Adipocyte (in vitro differentiated cells): ENCODE measurements around the gene CYTH3.
"Not testable (repeated sequence)": the region's sequence is repeated elsewhere in the genome, so short reads cannot be mapped to it uniquely, and the experiment has no call there.

Source experiments
- DNase-seq: peaks from one replicate; pipeline ENCODE4 v3.0.0-alpha.2; 2015; ENCODE audit warnings: low read depth
- H3K27me3 ChIP-seq: replicated peaks from 2 replicates; pipeline ENCODE4 v1.7.0; 2013; ENCODE audit warnings: mild to moderate bottlenecking, low read length, moderate library complexity; ENCODE audit not compliant: control insufficient read depth, insufficient read depth
- H3K36me3 ChIP-seq: 2 replicates; pipeline ENCODE4 v1.7.0; 2013; ENCODE audit warnings: low read length, mild to moderate bottlenecking, moderate library complexity; ENCODE audit not compliant: control insufficient read depth, insufficient read depth, severe bottlenecking
- H3K4me1 ChIP-seq: 2 replicates; pipeline ENCODE4 v1.7.0; 2013; ENCODE audit warnings: mild to moderate bottlenecking, low read length, moderate library complexity; ENCODE audit not compliant: control insufficient read depth, insufficient read depth
- H3K4me3 ChIP-seq: 2 replicates; pipeline ENCODE4 v1.7.0; 2013; ENCODE audit warnings: mild to moderate bottlenecking, low read length, moderate library complexity
- H3K9ac ChIP-seq: 2 replicates; pipeline ENCODE4 v1.7.0; 2013; ENCODE audit warnings: mild to moderate bottlenecking, low read length, moderate library complexity
- H3K9me3 ChIP-seq: 2 replicates; pipeline ENCODE4 v1.7.0; 2013; ENCODE audit warnings: mild to moderate bottlenecking, low read length, moderate library complexity; ENCODE audit not compliant: control insufficient read depth

CYTH3 gene

GRCh38 chr7:6151994-6152735, 120.3 kb downstream of the CYTH3 start:
- DNase-seq, result no peak
- Histone ChIP-seq H3K9me3 (no peaks in the 10 kb centered on the region), H3K36me3 (peaks cover 87% of the 10 kb centered on the region), H3K9ac (no peak overlapping the region), H3K4me1 (no peaks in the 10 kb centered on the region), H3K4me3 (no peak overlapping the region), H3K27me3 (no peaks in the 10 kb centered on the region)

- not testable (repeated sequence) for DNase-seq, H3K4me3 ChIP-seq, H3K27me3 ChIP-seq, H3K4me1 ChIP-seq, H3K9me3 ChIP-seq, H3K9ac ChIP-seq
- peaks cover 87% of the 10 kb centered on the region for H3K36me3 ChIP-seq
Measured at GRCh38 chr7:6151527-6151926, 120.9 kb downstream of the CYTH3 start.

GRCh38 chr7:6149996-6150395, 122.4 kb downstream of the CYTH3 start:
- no peak overlapping the region for H3K9ac ChIP-seq
- H3K27me3 ChIP-seq, result no peaks in the 10 kb centered on the region
- no peak for DNase-seq
- peaks cover 92% of the 10 kb centered on the region for H3K36me3 ChIP-seq
- H3K4me3 ChIP-seq, result no peak overlapping the region
- H3K9me3 ChIP-seq, result no peaks in the 10 kb centered on the region
- H3K4me1 ChIP-seq, result no peaks in the 10 kb centered on the region

GRCh38 chr7:6148724-6149360, 123.6 kb downstream of the CYTH3 start:
- no peaks in the 10 kb centered on the region for H3K27me3 ChIP-seq
- no peak overlapping the region for H3K9ac ChIP-seq
- peaks cover 98% of the 10 kb centered on the region for H3K36me3 ChIP-seq
- DNase-seq, result no peak
- H3K9me3 ChIP-seq, result no peaks in the 10 kb centered on the region
- no peak overlapping the region for H3K4me3 ChIP-seq
- H3K4me1 ChIP-seq, result no peaks in the 10 kb centered on the region

GRCh38 chr7:6147627-6148026, 124.8 kb downstream of the CYTH3 start:
- Histone ChIP-seq H3K9me3 (no peaks in the 10 kb centered on the region), H3K9ac (no peak overlapping the region), H3K27me3 (no peaks in the 10 kb centered on the region), H3K4me1 (no peaks in the 10 kb centered on the region), H3K36me3 (peaks cover 95% of the 10 kb centered on the region), H3K4me3 (no peak overlapping the region)
- DNase-seq, result no peak

GRCh38 chr7:6146666-6147065, 125.8 kb downstream of the CYTH3 start:
- H3K9me3 ChIP-seq, result no peaks in the 10 kb centered on the region
- no peak overlapping the region for H3K4me3 ChIP-seq
- H3K9ac ChIP-seq, result no peak overlapping the region
- no peaks in the 10 kb centered on the region for H3K27me3 ChIP-seq
- no peak for DNase-seq
- peaks cover 87% of the 10 kb centered on the region for H3K36me3 ChIP-seq
- H3K4me1 ChIP-seq, result no peaks in the 10 kb centered on the region

GRCh38 chr7:6143997-6144396, 128.4 kb downstream of the CYTH3 start:
- no peaks in the 10 kb centered on the region for H3K27me3 ChIP-seq
- no peak overlapping the region for H3K4me3 ChIP-seq
- H3K36me3 ChIP-seq, result peaks cover 82% of the 10 kb centered on the region
- no peaks in the 10 kb centered on the region for H3K4me1 ChIP-seq
- DNase-seq, result no peak
- no peaks in the 10 kb centered on the region for H3K9me3 ChIP-seq
- no peak overlapping the region for H3K9ac ChIP-seq

GRCh38 chr7:6142871-6143380, 129.5 kb downstream of the CYTH3 start:
- no peaks in the 10 kb centered on the region for H3K9me3 ChIP-seq
- peaks cover 73% of the 10 kb centered on the region for H3K36me3 ChIP-seq
- no peak for DNase-seq
- H3K4me1 ChIP-seq, result no peaks in the 10 kb centered on the region
- H3K4me3 ChIP-seq, result no peak overlapping the region
- H3K9ac ChIP-seq, result no peak overlapping the region
- no peaks in the 10 kb centered on the region for H3K27me3 ChIP-seq

- no peak for DNase-seq
- Histone ChIP-seq H3K4me1 (no peaks in the 10 kb centered on the region), H3K9me3 (no peaks in the 10 kb centered on the region), H3K4me3 (no peak overlapping the region), H3K36me3 (peaks cover 45% of the 10 kb centered on the region), H3K27me3 (no peaks in the 10 kb centered on the region), H3K9ac (no peak overlapping the region)
Measured at GRCh38 chr7:6139189-6139996, 133.0 kb downstream of the CYTH3 start.

GRCh38 chr7:6136475-6136874, 135.9 kb downstream of the CYTH3 start:
- no peak overlapping the region for H3K4me3 ChIP-seq
- peaks cover 37% of the 10 kb centered on the region for H3K36me3 ChIP-seq
- no peaks in the 10 kb centered on the region for H3K4me1 ChIP-seq
- H3K9ac ChIP-seq, result no peak overlapping the region
- H3K27me3 ChIP-seq, result no peaks in the 10 kb centered on the region
- no peak for DNase-seq
- H3K9me3 ChIP-seq, result peaks cover 3% of the 10 kb centered on the region

GRCh38 chr7:6133249-6133648, 139.2 kb downstream of the CYTH3 start:
- Histone ChIP-seq H3K4me3 (no peak overlapping the region), H3K27me3 (no peaks in the 10 kb centered on the region), H3K9me3 (peaks cover 3% of the 10 kb centered on the region), H3K9ac (no peak overlapping the region), H3K36me3 (peaks cover 31% of the 10 kb centered on the region), H3K4me1 (no peaks in the 10 kb centered on the region)
- no peak for DNase-seq
